OCI-LY1 (cell line): ENCODE results near the gene KCP.

ENCODE experiments used
- H2AFZ ChIP-seq: fragments of 200-600 bp; sonication (generic), shearing (Covaris generic); 2 replicates; pipeline ENCODE4 v1.6.0; 2014; ENCODE audit warnings: antibody characterized with exemption, mild to moderate bottlenecking, low read length
- H3F3A ChIP-seq: fragments of 200-600 bp; sonication (generic), shearing (Covaris generic); 2 replicates; pipeline ENCODE4 v1.6.0; 2014; ENCODE audit warnings: mild to moderate bottlenecking, antibody characterized with exemption, low read length, moderate library complexity; ENCODE audit not compliant: insufficient read depth
- H3K27ac ChIP-seq: fragments of 200-600 bp; sonication (generic); 2 replicates; pipeline ENCODE4 v1.5.1; 2014; ENCODE audit warnings: low read length, mixed run types, mild to moderate bottlenecking, low read depth; ENCODE audit not compliant: poor library complexity, severe bottlenecking
- H3K27me3 ChIP-seq: fragments of 200-600 bp; sonication (generic); 2 replicates; pipeline ENCODE4 v1.6.0; 2014; ENCODE audit warnings: antibody characterized with exemption, mild to moderate bottlenecking, low read length, moderate library complexity; ENCODE audit not compliant: insufficient read depth
- H3K36me3 ChIP-seq: fragments of 200-600 bp; sonication (generic); 2 replicates; pipeline ENCODE4 v1.6.1; 2014; ENCODE audit warnings: mild to moderate bottlenecking, antibody characterized with exemption, low read length, moderate library complexity, mixed read lengths; ENCODE audit not compliant: insufficient read depth
- H3K4me1 ChIP-seq: fragments of 200-600 bp; sonication (generic); 2 replicates; pipeline ENCODE4 v1.5.1; 2014; ENCODE audit warnings: mild to moderate bottlenecking, low read length, moderate library complexity; ENCODE audit not compliant: insufficient read depth, severe bottlenecking
- H3K4me2 ChIP-seq: fragments of 200-600 bp; sonication (generic), shearing (Covaris generic); 2 replicates; pipeline ENCODE4 v1.6.1; 2014; ENCODE audit warnings: low read length
- H3K4me3 ChIP-seq: fragments of 200-600 bp; sonication (generic); 2 replicates; pipeline ENCODE4 v1.5.1; 2014; ENCODE audit warnings: low read length, low read depth, mild to moderate bottlenecking, mixed read lengths; ENCODE audit not compliant: poor library complexity, severe bottlenecking
- H3K79me2 ChIP-seq: fragments of 200-600 bp; shearing (Covaris generic); 2 replicates; pipeline ENCODE4 v1.6.1; 2016; ENCODE audit warnings: mixed run types, low read length, mixed read lengths; ENCODE audit not compliant: insufficient read depth
- H3K9ac ChIP-seq: fragments of 200-600 bp; sonication (generic), shearing (Covaris generic); 2 replicates; pipeline ENCODE4 v1.6.1; 2014; ENCODE audit warnings: mild to moderate bottlenecking, low read length, mixed read lengths
- H3K9me2 ChIP-seq: fragments of 200-600 bp; sonication (generic), shearing (Covaris generic); 2 replicates; pipeline ENCODE4 v1.6.1; 2014; ENCODE audit warnings: low read depth, mild to moderate bottlenecking, low read length, mixed read lengths
- H3K9me3 ChIP-seq: fragments of 200-600 bp; shearing (Covaris generic); 2 replicates; pipeline ENCODE4 v1.6.1; 2014; ENCODE audit warnings: low read length, mixed read lengths
- H4K20me1 ChIP-seq: fragments of 200-600 bp; sonication (generic), shearing (Covaris generic); 2 replicates; pipeline ENCODE4 v1.6.0; 2016; ENCODE audit warnings: mild to moderate bottlenecking, low read length; ENCODE audit not compliant: insufficient read depth
- EZH2 ChIP-seq: fragments of 200-600 bp; sonication (generic), shearing (Covaris generic); IDR thresholded peaks from 2 replicates; pipeline ENCODE4 v1.8.0; 2017; ENCODE audit warnings: borderline replicate concordance, mixed run types, mild to moderate bottlenecking, antibody characterized with exemption, low read length, moderate library complexity, mixed read lengths
- TF ChIP-seq, protein P1 (sequence below): fragments of 200-600 bp; sonication (generic), shearing (Covaris generic); IDR thresholded peaks from 2 replicates; pipeline ENCODE4 v1.5.1; 2017; ENCODE audit warnings: mild to moderate bottlenecking, antibody characterized with exemption, low read length, moderate library complexity, mixed read lengths

Gene KCP

DNA sequence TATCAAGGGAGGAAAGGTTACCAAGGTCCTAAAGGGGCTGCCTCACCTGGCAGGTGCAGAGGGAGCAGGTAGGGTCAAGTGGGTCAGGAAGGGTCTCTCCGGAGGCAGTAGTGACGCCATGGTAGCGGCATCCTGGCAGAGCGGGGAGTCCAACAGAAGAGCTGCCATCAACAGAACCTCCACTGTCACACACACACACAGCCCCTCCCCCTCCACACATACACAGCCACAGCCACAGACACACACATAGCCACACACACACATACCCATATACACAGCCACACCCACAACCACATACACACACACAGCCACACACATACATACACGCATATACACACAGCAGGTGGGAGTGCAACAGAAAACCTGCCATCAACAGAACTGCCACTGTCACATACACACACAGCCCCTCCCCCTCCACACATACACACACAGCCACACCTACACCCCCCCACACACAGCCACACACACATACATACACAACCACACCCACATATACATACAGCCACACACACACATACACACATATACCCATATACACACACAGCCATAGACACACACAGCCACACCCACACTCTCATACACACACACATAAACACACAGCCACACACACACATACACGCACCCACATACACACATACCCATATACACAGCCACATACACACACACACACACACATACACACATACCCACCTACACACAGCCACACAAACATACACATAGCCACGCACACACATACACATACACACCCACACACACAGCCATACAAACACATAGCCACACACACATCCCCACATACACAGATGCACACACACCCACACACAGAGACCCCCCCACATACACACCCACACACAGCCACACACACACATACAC is 23.1 kb downstream of the KCP start:
- Histone ChIP-seq H3K4me1 (peaks cover 20% of the 10 kb centered on the region), H3K36me3 (no peaks in the 10 kb centered on the region), H3K27me3 (peaks cover 4% of the 10 kb centered on the region; the same call in 1 of the 2 replicates), H3K9me3 (no peaks in the 10 kb centered on the region), H3K27ac (no peak overlapping the region), H3K9ac (no peak overlapping the region), H3K4me3 (no peak overlapping the region), H3K4me2 (no peak overlapping the region), H3K9me2 (no peaks in the 10 kb centered on the region), H3F3A (no peaks in the 10 kb centered on the region), H4K20me1 (no peaks in the 10 kb centered on the region), H3K79me2 (no peaks in the 10 kb centered on the region), H2AFZ (no peak overlapping the region)
- TF ChIP-seq, protein P1, sequence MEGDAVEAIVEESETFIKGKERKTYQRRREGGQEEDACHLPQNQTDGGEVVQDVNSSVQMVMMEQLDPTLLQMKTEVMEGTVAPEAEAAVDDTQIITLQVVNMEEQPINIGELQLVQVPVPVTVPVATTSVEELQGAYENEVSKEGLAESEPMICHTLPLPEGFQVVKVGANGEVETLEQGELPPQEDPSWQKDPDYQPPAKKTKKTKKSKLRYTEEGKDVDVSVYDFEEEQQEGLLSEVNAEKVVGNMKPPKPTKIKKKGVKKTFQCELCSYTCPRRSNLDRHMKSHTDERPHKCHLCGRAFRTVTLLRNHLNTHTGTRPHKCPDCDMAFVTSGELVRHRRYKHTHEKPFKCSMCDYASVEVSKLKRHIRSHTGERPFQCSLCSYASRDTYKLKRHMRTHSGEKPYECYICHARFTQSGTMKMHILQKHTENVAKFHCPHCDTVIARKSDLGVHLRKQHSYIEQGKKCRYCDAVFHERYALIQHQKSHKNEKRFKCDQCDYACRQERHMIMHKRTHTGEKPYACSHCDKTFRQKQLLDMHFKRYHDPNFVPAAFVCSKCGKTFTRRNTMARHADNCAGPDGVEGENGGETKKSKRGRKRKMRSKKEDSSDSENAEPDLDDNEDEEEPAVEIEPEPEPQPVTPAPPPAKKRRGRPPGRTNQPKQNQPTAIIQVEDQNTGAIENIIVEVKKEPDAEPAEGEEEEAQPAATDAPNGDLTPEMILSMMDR = no peak
- TF ChIP-seq EZH2 = no peak

DNA sequence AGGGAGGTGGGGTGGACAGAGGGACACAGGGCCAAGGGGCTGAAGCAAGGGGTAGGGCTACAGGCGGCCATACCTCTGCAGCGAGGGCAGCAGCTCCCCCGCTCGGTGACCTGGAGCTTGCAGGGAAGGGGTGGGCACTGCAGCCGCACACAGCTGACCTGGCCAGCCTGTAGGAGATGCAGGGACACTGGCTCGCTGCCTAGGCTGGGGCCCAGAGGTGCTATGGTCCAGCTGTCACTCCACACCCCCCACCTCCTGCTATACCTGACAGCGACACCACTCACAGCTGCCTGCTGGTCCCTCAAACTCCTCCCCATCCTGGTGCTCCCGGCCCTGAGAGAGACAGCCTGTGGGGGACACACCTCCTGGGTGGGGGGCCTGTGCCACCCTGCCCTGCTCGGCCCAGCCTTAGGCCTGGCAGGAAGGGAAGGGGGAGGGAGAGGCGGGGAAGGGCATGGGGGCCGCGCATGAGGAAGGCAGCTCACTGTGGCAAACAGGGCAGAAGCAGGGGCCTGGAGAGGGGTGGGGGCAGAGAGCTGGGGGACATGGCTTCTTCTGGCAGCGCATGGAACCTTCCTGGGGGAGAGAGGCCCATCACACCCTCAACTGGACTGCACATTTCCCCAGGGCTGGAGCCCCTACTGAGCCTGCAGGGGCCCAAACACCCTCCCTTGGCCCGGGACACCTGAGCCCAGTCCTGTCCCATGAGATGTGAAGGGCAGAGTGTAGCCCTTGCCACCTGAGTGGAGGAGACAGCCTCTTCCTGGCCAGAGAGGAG is 23.9 kb downstream of the KCP start:
- TF ChIP-seq, protein P1 = no peak
- no peak for TF ChIP-seq EZH2
- H3K36me3 ChIP-seq = no peaks in the 10 kb centered on the region

DNA sequence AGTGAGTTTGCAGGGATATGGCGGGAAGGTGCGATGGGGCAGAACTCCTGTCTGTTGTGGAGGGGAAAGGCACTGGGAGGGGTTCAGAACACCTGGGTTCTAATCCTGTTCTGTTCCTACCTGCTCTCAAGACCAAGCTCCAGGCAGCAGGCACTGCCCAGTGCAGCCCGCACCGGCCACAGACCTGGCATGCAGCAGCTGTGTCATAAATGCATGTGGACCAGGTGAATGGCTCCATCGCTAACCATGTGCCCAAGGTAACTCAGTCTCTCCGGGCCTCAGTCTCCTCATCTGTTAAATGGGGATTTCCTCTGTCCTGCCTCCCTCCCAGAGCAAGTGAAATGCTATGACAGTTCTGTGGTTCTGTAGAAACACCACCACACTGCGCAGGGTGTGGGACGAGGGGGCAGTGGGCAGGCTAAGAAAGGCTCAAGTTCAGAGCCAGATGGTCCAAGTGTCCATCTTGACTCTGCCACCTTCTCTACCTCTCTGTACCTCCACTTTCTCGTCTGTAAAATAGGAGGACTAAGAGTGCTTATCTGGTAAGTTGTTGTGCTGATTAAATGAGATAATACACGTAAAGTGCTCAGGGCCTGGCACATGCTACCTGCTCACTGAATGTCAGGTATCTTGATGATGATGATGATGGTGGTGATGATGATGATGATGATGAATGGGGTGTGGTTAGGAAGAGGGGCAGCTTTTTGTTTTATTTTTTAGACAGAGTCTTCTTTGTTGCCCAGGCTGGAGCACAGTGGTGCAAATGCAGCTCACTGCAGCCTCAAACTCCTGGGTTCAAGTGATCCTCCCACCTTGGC is 24.9 kb downstream of the KCP start:
- H3K79me2 ChIP-seq = no peaks in the 10 kb centered on the region
- no peak overlapping the region for H3K9ac ChIP-seq
- H3K27ac ChIP-seq = no peak overlapping the region
- H3F3A ChIP-seq = no peaks in the 10 kb centered on the region
- H3K9me2 ChIP-seq = no peaks in the 10 kb centered on the region
- H3K4me1 ChIP-seq = peaks cover 9% of the 10 kb centered on the region
- no peak overlapping the region for H3K4me2 ChIP-seq
- H3K27me3 ChIP-seq = no peaks in the 10 kb centered on the region; the same call in 1 of the 2 replicates
- no peak overlapping the region for H2AFZ ChIP-seq
- no peaks in the 10 kb centered on the region for H4K20me1 ChIP-seq
- no peaks in the 10 kb centered on the region for H3K9me3 ChIP-seq
- no peak overlapping the region for H3K4me3 ChIP-seq
- TF ChIP-seq EZH2 = no peak
- TF ChIP-seq, protein P1 = no peak
- no peaks in the 10 kb centered on the region for H3K36me3 ChIP-seq

More for the DNA sequence above, 23.9 kb downstream of the KCP start:
- no peaks in the 10 kb centered on the region for H3K9me3 ChIP-seq
- H4K20me1 ChIP-seq = no peaks in the 10 kb centered on the region
- H3K4me3 ChIP-seq = no peak overlapping the region
- H2AFZ ChIP-seq = no peak overlapping the region
- no peak overlapping the region for H3K9ac ChIP-seq
- no peak overlapping the region for H3K27ac ChIP-seq
- H3K9me2 ChIP-seq = no peaks in the 10 kb centered on the region
- no peak overlapping the region for H3K4me2 ChIP-seq
- H3K27me3 ChIP-seq = peaks cover under 1% of the 10 kb centered on the region; the same call in 1 of the 2 replicates
- peaks cover 18% of the 10 kb centered on the region for H3K4me1 ChIP-seq
- H3F3A ChIP-seq = no peaks in the 10 kb centered on the region
- H3K79me2 ChIP-seq = no peaks in the 10 kb centered on the region
